SU-DHL-6 (cell line): ENCODE measurements around the gene RAPGEF6.

Experiments used
- H2AFZ ChIP-seq: fragments of 200-600 bp; sonication (generic); 2 replicates; pipeline ENCODE4 v1.6.1; 2014; ENCODE audit warnings: low read depth, mild to moderate bottlenecking, moderate library complexity, mixed read lengths, antibody characterized with exemption, low read length; ENCODE audit not compliant: severe bottlenecking
- H3F3A ChIP-seq: fragments of 200-600 bp; shearing (Covaris generic); 2 replicates; pipeline ENCODE4 v1.6.0; 2016; ENCODE audit warnings: antibody characterized with exemption, mild to moderate bottlenecking; ENCODE audit not compliant: insufficient read depth
- H3K27ac ChIP-seq: fragments of 200-600 bp; sonication (generic); 2 replicates; pipeline ENCODE4 v1.5.1; 2016; ENCODE audit warnings: low read depth, mild to moderate bottlenecking, low read length, moderate library complexity, mixed read lengths
- H3K27me3 ChIP-seq: fragments of 200-600 bp; sonication (generic), shearing (Covaris generic); 2 replicates; pipeline ENCODE4 v1.6.0; 2014; ENCODE audit warnings: mild to moderate bottlenecking, low read length
- H3K36me3 ChIP-seq: fragments of 200-600 bp; sonication (generic); 2 replicates; pipeline ENCODE4 v1.6.1; 2014; ENCODE audit warnings: mild to moderate bottlenecking, low read length, mixed read lengths
- H3K4me2 ChIP-seq: fragments of 300-600, 200-600 bp; shearing (Covaris generic), sonication (generic); 2 replicates; pipeline ENCODE4 v1.6.0; 2014; ENCODE audit warnings: low read length, low read depth, mild to moderate bottlenecking; ENCODE audit not compliant: poor library complexity, severe bottlenecking
- H3K4me3 ChIP-seq: fragments of 200-600 bp; sonication (generic); 2 replicates; pipeline ENCODE4 v1.5.1; 2014; ENCODE audit warnings: antibody characterized with exemption, low read length, mild to moderate bottlenecking, mixed read lengths; ENCODE audit not compliant: insufficient read depth, poor library complexity, severe bottlenecking
- H3K79me2 ChIP-seq: fragments of 200-600 bp; sonication (generic); 2 replicates; pipeline ENCODE4 v1.6.1; 2014; ENCODE audit warnings: mild to moderate bottlenecking, low read length, moderate library complexity; ENCODE audit not compliant: insufficient read depth
- H3K9ac ChIP-seq: fragments of 200-600 bp; sonication (generic); 2 replicates; pipeline ENCODE4 v1.7.0; 2014; ENCODE audit warnings: mild to moderate bottlenecking, low read length
- H3K9me2 ChIP-seq: fragments of 200-600 bp; sonication (generic); replicated peaks from 2 replicates; pipeline ENCODE4 v1.6.1; 2014; ENCODE audit warnings: low read length; ENCODE audit not compliant: insufficient read depth
- H3K9me3 ChIP-seq: fragments of 200-600 bp; sonication (generic); 2 replicates; pipeline ENCODE4 v1.6.1; 2014; ENCODE audit warnings: low read length, mixed read lengths; ENCODE audit not compliant: insufficient read depth
- H4K20me1 ChIP-seq: fragments of 200-600 bp; sonication (generic); 2 replicates; pipeline ENCODE4 v1.6.1; 2014; ENCODE audit warnings: low read depth, mild to moderate bottlenecking, antibody characterized with exemption, low read length, moderate library complexity, mixed read lengths
- CTCF ChIP-seq: fragments of 200-600 bp; sonication (generic); IDR thresholded peaks from one replicate; pipeline ENCODE4 v1.5.1; 2017; ENCODE audit warnings: antibody characterized with exemption, mild to moderate bottlenecking, low read length, moderate library complexity; ENCODE audit not compliant: insufficient read depth, poor library complexity, severe bottlenecking
- EZH2phosphoT487 ChIP-seq: fragments of 200-600 bp; sonication (generic), shearing (Covaris generic); conservative IDR thresholded peaks from 2 replicates; pipeline ENCODE4 v1.6.1; 2018; ENCODE audit warnings: mild to moderate bottlenecking, antibody characterized with exemption, low read length, moderate library complexity, mixed read lengths

The RAPGEF6 gene

GRCh38 chr5:131384173-131384572 is 250.9 kb downstream of the RAPGEF6 start:
- Histone ChIP-seq H3K4me2 (no peak overlapping the region), H3K36me3 (peaks cover 15% of the 10 kb centered on the region; the same call in 1 of the 2 replicates), H3K9ac (no peak overlapping the region), H3K27ac (no peak overlapping the region), H2AFZ (no peak overlapping the region), H4K20me1 (no peaks in the 10 kb centered on the region), H3K79me2 (peaks cover 56% of the 10 kb centered on the region), H3K4me3 (no peak overlapping the region), H3K9me2 (no peaks in the 10 kb centered on the region), H3K27me3 (no peaks in the 10 kb centered on the region), H3F3A (peaks cover 57% of the 10 kb centered on the region), H3K9me3 (no peaks in the 10 kb centered on the region)
- no peak for TF ChIP-seq EZH2phosphoT487
- no peak for TF ChIP-seq CTCF

GRCh38 chr5:131382407-131383395 is 252.3 kb downstream of the RAPGEF6 start:
- peaks cover 62% of the 10 kb centered on the region for H3K79me2 ChIP-seq
- no peaks in the 10 kb centered on the region for H3K9me2 ChIP-seq
- H4K20me1 ChIP-seq: no peaks in the 10 kb centered on the region
- H3K27me3 ChIP-seq: no peaks in the 10 kb centered on the region
- peak overlapping the region; percentile 16; the same call in 1 of the 2 replicates for H3K9ac ChIP-seq
- peak overlapping the region; percentile 53 for H3K4me2 ChIP-seq
- H3F3A ChIP-seq: peaks cover 62% of the 10 kb centered on the region
- H2AFZ ChIP-seq: no peak overlapping the region
- TF ChIP-seq CTCF: peak; percentile 45
- no peak for TF ChIP-seq EZH2phosphoT487
- H3K4me3 ChIP-seq: no peak overlapping the region
- peaks cover 12% of the 10 kb centered on the region; the same call in 1 of the 2 replicates for H3K36me3 ChIP-seq
- peak overlapping the region; percentile 90 for H3K27ac ChIP-seq
- no peaks in the 10 kb centered on the region for H3K9me3 ChIP-seq

GRCh38 chr5:131381777-131382176 is 253.3 kb downstream of the RAPGEF6 start:
- Histone ChIP-seq H3K9me2 (no peaks in the 10 kb centered on the region), H3K79me2 (peaks cover 70% of the 10 kb centered on the region), H3K36me3 (peaks cover 9% of the 10 kb centered on the region; the same call in 1 of the 2 replicates), H2AFZ (no peak overlapping the region), H3K9me3 (no peaks in the 10 kb centered on the region), H3K9ac (peak overlapping the region; percentile 16; the same call in 1 of the 2 replicates), H3K27me3 (no peaks in the 10 kb centered on the region), H3K4me2 (peak overlapping the region; percentile 53), H4K20me1 (no peaks in the 10 kb centered on the region), H3F3A (peaks cover 61% of the 10 kb centered on the region), H3K27ac (peak overlapping the region; percentile 90), H3K4me3 (no peak overlapping the region)
- TF ChIP-seq CTCF: no peak
- no peak for TF ChIP-seq EZH2phosphoT487
